Left hindlimb (tissue), 1 donor: ENCODE measurements around the gene FAM240A.
"Not testable (repeated sequence)": the region's sequence is repeated elsewhere in the genome, so short reads cannot be mapped to it uniquely, and the experiment has no call there.

Experiments
- DNase-seq: peaks from one replicate; pipeline ENCODE4 v3.0.0-alpha.2; 2018

The FAM240A gene

DNA sequence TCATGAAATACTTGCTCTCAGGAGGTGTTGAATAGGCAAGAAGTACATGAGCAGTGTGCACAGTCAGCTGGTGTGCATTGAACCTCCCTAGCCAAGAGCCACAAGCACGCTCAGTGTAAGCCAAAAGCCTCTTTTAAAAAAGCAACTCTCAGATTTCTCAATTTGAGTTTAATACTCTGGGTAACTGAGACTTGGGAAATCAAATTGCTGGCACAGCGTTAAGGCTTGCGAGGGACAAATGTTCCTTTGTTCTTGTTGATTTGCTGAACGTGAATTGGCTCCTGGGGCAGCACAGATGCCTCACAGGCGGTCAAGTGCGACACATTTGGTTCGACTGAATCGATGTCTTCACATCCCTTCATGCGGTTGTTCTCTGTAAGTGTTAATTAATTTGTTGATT lies at the start of gene FAM240A:
Gene FAM240A, plus strand, starts transcription at position 202 of the 400 bp plus-strand sequence. Its CDS starts 159 bp downstream, at position 361.
- DNase-seq: peak; percentile 59

DNA sequence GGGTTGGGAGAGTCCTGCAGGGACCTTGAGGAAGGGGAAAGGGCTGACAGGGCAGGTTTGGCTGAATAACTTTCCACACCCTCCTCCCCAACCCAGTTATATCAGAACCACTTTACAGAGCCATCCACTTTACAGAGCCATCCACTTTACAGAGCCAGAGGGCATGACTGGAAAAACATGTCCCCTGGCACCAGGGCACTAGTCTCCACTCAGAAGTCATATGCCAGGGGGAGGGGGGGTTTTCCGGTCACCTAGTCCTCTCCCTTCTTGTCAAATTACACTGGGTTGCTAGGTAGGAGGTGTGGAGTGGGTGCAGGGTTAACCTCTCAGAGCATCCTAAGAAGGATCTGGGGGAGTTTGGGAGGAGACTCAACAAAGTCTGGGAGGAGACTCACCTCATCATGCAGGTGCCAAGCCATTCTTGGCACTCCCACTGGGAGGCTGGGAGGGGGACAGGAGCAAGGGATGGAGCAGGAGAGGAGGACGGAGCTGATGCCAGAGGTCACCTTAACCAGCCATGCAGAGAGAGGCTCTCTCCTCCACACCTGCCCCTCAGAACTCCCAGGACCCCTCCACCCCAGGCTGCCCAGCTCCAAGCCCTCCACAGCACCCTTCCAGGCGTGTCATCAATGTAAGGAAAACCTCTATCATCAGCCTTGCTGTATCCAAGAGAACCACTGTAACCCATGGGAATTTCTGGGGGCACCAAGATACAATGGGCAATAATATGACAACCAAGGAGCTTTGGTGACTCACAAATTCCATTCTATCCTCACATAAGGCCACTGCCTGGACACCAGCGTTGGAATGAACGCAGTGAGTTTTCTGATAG lies 47.9 kb upstream of the FAM240A start:
- DNase-seq: no peak

DNA sequence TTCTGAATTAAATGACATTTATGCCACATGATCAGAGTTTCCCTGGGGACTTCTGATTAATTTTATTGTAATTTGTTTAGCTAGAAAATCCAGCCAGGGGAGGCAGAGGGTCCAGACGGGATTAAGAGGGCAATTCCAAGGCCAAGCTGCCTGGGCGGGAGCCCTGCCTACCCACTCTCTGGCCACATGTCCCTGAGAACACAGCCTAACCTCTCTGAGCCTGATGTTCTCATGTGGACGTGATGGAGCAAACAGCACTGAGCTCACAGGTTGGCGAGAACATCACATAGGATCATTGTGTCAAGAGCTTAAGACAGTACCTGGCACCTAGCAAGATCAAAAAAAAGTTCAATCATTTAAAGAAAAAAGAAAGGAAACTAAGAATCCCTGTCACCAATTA lies 47.2 kb upstream of the FAM240A start:
- no peak for DNase-seq

- peak; percentile 40 for DNase-seq
These were observed 46.7 kb upstream of the FAM240A start for GRCh38 chr3:46565607-46566039.

GRCh38 chr3:46566040-46566641 lies 46.2 kb upstream of the FAM240A start, which contains the start of gene LRRC2:
LRRC2 (minus strand) TSS chr3:46566302; CDS start chr3:46551591, 14,711 bp downstream.
- DNase-seq: peak; percentile 69

- DNase-seq: no peak
These were observed 40.6 kb upstream of the FAM240A start for GRCh38 chr3:46571684-46572083.

- DNase-seq: no peak
These were observed 38.6 kb upstream of the FAM240A start for GRCh38 chr3:46573701-46574100.

DNA sequence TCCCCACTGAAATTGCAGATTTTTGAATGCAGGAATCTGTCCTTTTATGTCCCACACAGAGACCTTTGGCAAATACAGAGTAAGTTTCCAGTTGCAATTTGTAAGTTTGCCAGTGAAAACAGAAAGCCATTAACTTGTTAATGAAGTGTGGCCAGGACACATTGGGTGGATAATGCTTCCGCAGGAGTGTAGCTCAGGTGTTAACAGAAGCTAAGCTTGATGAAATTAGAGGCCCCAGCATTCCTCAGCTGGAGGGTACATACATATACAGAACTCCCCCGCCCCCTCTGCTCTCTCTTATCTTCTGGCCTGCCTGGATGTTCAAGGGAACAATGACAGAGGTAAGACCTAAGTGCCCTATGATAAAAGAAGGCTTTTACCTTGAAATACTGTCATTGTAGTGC lies 38.1 kb upstream of the FAM240A start:
- DNase-seq: no peak

DNA sequence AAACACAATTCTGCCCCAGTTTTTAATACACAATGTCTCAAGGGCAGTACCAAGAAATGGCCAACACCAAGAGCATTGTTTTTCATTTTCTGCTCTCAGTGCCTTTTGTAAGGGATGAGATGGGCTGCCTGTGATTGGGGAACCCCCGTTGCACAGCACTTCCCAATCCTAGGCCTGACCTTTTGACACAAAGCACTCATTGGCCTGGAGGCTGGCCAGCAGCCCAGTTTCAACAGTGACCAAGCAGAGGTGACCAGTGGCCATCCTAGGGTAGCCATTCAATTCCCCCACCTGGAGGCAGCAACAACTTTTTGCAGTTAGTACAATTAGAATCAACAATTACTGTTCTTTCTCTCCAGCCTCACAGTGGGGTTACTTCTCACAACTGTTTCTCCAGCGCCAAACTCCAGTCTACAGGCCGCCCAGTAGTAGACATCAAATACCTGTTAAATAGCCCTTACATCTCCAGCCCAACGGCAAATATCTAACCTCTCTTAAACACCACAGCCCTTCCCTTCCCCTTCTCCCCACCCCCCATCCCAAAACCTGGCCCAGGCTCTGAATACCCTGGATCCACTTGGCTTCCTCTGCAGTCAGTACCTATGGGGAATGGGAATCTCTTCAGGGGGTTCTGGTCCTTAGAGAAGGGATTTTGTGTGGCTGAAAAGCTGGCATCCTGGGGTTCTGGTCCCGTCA lies 37.3 kb upstream of the FAM240A start:
- DNase-seq: no peak

GRCh38 chr3:46575577-46576222 lies 36.6 kb upstream of the FAM240A start:
- DNase-seq: no peak

- DNase-seq: no peak
These were observed 35.9 kb upstream of the FAM240A start for GRCh38 chr3:46576386-46576785.

- DNase-seq: no peak
These were observed 35.4 kb upstream of the FAM240A start for GRCh38 chr3:46576879-46577278.

GRCh38 chr3:46577580-46578249 lies 34.6 kb upstream of the FAM240A start:
- DNase-seq: not testable (repeated sequence)

DNA sequence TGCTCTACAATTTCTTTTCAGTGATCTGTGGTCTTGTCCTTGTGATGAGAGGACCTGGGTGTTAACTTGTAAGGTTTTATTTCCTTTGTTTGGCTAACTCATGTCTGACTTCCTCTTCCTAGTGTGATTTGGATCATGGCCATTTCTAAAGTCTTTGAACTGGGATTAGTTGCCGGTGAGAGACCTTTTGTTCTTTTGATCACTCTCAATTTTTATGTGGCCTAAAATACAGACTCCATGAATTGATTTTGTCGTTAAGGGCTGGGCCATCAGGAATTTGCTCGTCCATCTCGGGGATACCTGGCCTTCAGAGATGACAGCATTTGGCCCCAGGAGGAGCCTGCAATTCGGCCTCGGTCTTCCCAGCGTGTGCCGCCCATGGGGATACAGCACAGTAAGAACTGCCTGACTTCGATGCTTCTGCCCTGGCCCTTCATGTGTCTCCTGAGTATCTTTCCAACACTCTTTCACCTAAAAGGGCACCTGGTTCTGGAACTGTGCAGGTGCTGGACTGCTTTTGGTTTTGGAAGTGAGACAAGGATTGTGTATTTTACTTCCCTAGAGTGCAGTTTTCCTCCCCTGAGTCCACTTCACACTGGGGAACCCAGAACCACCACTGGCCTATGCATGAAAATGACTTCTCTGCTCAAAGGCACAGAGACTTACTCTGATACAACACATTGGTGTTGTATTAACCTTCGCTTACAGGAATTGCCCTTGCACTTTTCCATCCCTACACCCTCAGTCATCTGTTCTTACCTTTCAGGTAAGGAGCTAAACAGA lies 33.2 kb upstream of the FAM240A start:
- no peak for DNase-seq

DNA sequence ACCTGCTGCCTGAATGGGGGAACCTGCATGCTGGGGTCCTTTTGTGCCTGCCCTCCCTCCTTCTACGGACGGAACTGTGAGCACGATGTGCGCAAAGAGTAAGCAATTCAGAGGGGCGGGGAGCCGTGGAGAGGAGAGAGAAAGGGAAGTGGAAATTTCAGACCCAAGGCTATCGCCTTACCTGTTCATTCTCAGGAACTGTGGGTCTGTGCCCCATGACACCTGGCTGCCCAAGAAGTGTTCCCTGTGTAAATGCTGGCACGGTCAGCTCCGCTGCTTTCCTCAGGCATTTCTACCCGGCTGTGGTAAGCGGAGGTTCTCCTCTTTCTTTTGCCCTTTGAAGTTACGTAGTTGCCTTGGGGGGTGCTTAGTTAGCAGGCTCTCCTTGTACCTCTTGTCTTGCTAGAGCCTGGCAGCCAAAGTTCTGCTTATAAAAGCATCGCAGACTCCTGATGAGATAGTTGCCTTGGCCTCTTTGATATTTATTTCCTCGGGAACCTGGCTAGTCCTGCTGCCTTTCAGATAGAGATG lies 32.5 kb upstream of the FAM240A start:
- DNase-seq: no peak

DNA sequence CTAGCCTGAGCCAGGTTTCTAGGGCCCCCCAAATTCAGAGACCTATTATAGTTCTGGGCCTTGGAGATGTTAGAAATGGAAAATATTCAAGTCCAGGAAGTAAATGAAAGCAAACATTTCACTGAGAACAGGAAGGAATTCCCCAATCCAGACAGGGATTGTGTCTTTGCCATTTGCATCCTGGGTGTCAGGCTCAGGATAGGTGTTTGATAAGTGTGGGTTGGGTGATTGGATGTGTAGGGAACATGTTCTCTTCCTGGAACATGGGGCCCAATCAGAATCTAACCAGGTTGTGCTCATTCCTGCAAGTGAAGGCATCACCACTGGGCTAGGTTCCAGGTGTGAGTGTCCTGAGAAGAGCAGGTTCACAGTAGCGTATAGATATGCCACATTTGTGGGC lies 31.6 kb upstream of the FAM240A start:
- DNase-seq: no peak

DNA sequence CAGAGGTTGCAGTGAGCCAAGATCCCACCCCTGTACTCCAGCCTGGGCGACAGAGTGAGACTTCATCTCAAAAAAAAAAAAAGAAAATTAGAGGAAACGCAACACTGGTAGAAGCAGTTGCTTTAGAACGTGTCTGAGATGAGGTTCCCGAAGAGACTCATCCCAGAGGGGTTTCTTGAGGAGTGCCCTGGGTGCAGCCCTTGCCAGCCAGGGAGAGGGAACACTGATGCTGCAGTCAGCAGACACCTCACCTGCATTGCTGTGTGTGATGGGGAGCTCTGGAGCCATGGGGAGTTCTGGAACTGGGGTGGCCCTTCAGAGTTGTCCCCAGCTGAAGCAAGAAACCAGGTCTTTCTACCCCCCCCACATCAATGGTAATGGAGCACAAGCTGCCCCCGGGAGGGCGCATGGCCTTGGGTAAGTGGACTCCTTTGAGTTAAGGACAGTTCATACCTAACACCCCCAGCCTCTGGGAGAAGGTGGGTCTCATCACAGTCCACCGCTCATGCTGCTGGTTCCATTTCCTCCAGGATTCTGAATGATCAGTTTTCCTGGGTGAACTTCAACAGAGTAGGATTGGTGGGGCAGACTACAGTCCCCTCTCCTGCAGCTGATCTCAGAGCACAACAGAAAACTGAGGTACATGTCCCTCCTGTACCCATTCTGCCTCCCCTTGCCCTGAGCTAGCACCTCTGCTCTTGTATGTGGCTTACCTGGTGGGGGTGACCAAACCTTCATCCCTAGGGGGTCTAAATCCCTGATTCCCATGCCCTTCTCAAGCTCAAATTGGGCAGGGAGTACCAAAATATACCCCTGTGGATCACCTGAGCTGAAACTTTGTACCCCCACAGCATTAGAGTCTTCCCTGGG lies 27.5 kb upstream of the FAM240A start:
- no peak for DNase-seq

GRCh38 chr3:46585799-46586693 lies 26.3 kb upstream of the FAM240A start:
- DNase-seq: no peak

GRCh38 chr3:46586738-46587246 lies 25.5 kb upstream of the FAM240A start:
- no peak for DNase-seq
